GM21576 (cell line): ENCODE data around the gene TMOD1.
"Not testable (repeated sequence)": the region's sequence is repeated elsewhere in the genome, so short reads cannot be mapped to it uniquely, and the experiment has no call there.

Source experiments
- ATAC-seq: cut with Tn5 transposase; IDR thresholded peaks from one replicate; pipeline ENCODE4 v1.9.1; 2021; ENCODE audit warnings: mild to moderate bottlenecking, moderate library complexity; ENCODE audit not compliant: unreplicated experiment

TMOD1 gene

DNA sequence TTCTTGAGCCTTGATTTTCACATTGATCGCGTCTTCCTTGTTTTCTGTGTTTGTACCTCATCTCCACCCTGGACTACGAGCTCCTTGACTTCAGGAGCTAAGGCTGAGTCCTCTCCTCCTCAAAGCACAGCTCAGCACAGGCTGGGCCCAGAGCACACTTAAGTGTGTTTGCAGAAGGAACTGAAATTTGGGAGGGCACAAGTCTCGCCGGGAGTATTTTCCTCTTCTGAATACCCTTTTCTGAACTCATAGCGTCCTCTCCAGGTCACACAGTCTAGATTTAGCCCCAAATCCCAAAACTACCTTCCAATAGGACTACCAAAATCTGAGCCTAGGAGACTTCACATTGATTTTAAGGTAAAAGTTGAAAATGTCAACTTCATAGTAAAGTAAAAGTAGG lies 90.1 kb downstream of the TMOD1 start:
- ATAC-seq: no peak

DNA sequence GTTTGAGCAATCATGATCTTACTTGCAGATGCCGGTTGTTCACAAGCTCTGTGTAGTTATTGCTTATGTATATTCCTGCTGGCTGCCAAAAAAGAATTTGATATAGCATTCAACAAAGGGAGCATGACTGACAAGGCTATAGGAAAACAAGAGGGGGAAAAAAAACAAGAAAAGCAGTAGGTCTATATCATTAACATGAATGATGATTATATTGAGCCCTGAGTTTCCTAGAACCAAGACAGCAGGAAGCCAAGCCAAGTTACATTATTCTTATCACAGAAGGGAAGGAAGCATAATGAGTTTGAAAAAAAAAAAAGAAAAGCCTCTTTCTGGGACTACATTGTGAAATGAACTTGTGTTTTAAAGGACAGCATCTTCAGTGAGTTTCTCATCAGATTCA lies 90.7 kb downstream of the TMOD1 start:
- ATAC-seq: no peak

DNA sequence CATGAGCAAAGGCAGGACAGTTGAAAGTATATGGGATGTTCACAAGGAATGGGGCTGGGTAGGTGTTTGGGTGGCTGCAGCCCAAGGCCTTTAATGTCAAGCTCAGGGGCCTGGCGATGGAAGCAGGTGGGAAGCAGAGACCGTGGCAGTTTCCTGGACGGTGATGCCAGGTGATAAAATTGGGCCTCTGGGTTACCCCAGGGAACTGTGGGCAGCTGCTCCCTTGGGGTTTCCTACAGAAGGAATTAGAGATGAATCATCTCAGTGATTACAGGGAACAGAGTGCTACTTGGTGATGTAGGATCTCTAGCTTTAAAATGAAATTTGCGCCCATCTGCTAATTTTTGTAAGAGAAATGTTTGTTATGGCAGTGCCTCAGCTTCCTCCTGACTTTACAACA lies 92.5 kb downstream of the TMOD1 start:
- ATAC-seq: no peak

DNA sequence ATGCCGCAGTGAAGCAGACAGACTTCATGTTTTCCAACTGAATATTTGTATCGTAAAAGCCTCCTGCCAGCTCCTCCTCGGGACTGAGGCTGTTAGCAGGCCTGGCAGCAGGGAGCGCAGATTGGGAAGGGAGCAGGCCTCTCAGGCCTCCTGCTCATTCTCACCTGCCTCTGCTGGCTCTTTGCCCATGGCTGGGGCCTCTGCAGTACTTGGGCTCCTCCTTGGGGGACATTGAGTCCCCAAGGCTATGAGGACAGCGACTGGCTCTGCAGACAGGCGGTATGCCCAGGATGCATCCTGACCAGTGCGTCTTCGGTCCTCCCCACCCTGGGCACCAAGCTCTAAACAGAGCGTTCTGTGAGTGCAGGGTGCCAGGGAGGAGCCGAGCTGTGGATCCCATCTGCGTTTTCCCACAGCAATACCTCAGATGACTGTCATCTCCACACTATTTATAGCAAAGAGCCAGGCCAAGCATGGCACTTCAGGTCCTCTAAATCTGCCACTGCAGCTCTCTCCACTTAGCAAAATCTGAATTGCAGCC lies 93.0 kb downstream of the TMOD1 start:
- no peak for ATAC-seq

DNA sequence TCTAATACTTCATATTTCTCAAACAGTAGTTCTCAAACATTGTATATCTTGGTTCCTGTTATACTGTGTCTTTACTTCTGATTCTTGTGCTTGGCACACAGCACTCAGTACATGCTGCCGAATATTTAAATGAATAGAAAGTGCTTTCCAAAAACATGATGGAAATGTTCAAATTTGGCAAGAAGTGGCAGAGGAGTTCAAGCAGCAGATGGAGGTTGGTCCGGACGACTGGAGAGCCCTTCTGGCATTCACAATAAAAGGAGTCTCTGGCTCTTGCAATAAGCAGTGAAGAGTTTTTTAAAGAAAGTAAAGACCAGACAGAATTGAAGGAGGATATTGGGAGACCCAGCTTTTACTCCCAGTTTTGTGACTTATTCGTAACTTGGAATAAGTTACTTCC lies 95.4 kb downstream of the TMOD1 start:
- no peak for ATAC-seq

DNA sequence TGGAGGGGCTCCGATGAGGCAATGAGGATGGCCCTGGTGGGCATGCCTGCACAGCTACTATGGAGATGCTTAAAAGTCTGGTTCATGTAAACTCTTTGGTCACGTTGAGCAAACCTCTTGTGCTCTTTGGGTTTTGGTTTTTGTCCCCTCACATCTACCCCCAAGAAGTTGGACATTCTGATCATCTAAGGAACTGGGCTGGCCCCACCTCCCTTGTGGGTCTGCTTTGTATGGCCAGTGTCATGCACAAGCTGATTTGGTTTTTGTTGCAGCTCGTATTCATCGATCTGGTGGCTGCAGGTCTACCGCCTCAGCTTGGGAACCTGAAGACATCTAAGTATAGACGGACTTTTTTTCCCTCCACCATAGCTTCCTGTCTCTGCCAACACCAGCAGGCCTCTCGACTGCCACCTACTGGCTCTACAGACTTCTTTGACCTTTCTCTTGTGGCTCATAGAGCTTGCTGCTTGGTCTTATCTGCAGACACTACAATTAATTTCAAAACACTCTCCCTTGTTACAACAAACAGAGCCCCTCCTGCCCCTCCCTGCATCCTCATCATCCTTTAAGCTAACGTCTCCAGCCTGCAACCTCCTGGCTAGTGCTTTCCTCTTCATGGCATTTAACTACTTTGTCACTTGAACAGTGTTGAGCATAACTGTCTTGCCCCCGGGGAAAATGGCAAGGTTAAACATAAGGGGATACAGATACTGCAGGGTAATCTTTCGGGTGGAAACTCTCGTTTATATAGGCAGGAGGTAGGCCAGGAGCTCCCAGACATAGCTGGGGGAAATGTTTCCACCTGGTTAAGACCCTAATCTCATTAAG lies 97.2 kb downstream of the TMOD1 start:
- peak; percentile 88 for ATAC-seq

DNA sequence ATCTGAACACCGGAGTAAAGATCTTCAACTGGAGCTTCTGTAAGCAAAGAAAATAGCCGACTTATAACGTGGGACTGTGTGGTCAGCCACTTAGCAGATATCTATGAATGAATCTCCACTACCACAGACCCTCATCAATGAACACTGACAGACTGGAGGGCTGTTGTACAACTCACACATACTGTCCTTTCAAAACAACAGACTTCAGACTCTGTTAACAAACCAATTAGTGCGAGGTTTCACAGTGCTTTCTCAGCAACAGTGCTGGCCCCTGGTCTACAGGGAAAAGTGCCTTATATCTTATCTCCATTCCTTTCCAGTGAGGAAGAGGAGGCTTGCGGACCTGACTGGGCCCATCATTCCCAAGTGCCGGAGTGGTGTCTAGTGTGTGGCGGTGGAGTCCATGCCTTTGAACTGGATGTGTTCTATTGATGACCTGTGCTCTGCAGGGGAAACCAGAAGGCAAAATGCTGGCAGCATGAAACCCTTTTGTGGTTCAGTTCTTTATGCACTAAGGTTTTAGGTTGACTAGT lies 97.9 kb downstream of the TMOD1 start:
- no peak for ATAC-seq

DNA sequence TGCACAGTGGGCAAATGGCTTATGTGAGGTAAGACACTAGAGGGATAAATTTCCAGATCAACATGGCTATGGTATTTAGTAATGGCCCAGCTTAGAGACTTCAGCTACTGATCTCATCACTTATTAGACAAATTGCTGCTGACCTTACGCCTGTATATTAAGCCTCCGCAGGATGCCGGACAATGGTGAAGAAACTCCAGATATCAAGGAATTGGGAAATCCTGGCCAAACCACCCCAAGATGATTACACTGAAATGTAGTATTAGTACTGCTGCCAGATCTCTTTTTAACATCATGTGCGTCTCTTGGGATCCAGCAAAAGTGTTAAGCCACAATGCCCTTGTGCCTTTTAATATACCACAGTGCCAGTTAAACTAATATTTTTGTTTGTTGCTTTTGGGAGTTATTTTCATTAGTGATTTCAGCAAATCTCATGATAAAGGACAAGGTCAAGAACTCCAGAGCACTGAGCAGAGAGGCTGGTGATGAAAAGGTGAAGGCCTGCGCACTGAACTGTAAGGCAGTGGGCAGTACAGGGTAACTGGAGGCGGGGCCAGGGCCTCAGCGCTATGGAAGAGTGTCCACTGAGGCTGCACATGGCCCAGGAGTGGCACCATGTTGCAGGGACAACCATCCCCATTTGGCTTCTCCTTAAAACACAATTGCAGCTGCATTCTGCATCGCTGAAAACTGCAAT lies 99.2 kb downstream of the TMOD1 start:
- no peak for ATAC-seq

DNA sequence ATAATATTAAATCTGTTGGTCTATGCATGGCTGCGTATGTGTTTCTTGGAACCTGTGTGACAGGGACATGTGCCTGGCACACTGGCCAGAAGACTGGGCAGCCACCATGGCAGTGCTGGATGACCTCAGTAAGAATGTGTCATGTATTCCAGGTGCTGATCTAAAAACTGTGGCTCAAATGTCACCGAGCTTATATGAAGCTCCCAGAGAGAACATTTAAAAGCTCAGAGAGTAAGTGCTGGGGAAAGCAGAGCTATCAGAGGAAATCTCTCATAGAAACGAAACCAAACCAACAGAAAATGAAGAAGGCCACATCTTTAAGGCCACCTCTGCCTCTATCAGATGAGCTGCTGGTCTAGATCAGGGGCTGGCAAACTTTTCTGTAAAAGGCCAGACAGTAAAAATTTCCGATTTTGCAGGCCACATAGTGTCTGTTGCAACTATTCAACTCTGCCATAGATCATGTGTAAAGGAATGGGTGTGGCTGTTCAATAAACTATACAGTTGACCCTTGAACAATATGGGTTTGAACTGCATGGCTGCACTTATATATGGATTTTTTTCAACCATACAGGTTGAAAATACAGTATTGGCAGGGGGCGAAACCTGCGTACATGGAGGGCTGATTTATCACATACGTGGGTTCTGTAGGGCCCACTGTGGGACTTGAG lies 99.9 kb downstream of the TMOD1 start:
- no peak for ATAC-seq

DNA sequence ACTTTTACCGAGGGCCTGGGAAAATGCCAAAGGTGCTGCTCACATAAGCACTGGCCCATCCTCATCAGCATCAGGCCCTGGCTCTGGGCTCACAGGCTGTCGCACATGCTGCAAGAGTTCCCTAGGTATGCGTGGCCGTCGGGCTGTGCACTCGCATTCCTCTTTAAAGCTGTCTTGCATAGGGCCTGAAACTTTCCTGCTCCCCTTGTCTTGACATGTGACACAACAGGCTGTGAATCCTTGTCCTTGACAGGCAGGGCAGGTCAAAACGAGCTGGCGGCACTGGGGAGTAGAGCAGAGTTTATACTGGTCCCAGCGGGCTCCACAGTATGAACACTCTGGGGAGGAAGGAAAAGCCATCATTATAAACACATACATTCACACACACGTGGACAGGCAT lies 101.0 kb downstream of the TMOD1 start:
- ATAC-seq: no peak

DNA sequence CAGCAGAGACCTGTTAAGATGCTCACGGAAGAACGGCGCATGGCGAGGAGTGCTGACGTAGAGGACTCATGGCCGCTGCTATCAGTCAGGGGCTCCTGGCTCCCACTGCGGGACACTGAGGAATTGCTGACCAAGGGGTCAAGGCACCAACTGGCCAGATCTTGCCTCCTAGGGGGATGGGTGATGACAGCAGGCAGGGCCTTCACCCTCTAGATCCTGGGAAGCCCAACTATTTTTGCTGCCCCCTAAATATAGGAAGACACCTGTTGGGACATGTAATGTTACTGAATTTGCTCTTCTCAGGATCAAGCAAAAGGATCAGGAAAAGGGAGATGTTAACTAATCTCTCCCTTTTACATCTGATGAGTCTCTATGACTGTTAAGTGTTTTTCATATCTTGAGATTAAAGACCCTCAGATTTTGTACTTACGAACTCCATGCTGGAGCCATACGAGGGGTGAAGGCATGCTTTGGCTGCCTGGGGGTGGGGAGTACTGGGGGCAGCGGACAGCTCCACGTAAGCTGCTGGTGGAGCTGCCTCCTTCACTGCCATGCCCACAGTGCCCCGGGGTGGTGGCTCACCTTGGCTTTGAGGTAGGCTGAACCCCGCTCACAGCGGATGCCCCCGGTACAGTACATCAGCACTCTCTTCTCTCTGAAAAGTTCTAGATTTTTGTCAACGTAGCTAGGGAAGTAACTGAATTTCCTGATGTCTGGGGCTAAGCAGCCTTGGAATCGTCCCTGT lies 103.6 kb downstream of the TMOD1 start:
- ATAC-seq: no peak

DNA sequence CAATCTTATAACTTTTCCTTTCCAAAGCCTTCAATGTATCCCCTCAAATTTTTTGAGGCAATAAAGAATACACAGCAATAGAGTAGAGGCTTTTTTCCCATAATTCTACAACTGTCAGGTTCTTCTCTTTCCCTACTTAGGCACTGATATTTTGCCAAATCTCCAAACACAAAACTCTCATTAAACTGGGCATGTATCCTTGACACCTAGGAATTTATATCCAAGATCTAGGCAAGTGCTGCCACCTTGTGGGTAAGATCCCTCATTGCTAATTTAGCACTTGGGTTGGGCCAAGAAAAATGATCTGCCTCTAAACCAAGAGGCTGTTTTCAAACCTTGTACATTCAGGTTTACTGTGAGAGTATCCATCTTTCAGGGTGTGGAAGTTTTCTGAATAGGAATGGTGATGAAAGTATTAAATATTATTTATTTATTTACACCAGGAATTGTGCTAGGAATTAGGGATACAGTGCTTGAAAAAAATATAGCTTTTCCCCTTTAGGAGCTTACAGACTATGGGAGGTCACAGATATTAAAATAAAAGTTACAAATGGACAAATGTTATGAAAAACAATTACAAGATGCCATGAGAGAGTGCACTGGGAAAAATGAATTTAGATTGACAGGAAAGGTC lies 114.1 kb downstream of the TMOD1 start:
- ATAC-seq: no peak

DNA sequence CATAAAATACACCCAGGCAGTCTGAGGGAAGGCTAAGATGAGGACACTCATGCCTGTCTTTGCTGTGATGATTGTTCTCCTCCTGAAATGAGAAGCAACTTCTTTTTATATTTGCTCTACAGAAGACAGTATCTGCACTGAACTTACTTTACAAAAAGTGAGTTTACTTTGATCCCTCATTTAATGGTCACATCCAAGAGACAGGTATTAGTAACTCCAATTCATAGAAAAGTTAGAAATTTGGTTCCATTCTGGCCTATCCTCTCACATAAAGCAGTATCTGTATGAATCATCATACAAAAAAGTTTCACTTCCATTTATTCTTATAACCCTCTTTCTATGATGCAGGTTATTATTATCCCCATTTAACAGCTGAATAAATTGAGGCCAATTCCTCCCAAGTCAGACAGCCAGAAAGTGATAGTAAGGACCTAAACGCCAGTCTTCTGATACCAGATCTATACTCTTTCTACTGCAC lies 116.5 kb downstream of the TMOD1 start:
- no peak for ATAC-seq

DNA sequence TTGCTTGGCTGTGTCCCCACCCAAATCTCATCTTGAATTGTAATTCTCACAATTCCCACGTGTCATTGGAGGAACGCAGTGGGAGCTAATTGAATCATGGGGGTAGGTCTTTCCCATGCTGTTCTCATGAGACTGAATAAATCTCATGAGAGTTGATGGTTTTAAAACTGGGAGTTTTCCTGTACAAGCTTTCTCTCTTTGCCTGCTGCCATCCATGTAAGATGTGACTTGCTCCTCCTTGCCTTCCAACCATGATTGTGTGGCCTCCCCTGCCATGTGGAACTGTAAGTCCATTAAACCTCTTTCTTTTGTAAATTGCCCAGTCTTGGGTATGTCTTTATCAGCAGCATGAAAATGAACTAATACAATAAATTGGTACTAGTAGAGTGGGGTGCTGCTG lies 118.6 kb downstream of the TMOD1 start:
- not testable (repeated sequence) for ATAC-seq

DNA sequence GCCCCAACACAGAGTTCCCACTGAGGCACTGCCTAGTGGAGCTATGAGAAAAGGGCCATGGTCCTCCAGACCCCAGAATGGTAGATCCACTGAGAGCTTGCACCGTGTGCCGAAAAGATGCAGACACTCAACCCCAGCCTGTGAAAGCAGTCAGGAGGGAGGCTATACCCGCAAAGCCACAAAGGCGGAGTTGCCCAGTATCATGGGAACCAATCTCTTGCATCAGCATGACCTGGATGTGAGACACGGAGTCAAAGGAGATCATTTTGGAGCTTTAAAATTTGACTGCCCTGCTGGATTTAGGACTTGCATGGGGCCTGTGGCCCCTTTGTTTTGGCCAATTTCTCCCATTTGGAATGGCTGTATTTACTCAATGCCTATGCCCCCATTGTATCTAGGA lies 121.0 kb downstream of the TMOD1 start:
- ATAC-seq: not testable (repeated sequence)

DNA sequence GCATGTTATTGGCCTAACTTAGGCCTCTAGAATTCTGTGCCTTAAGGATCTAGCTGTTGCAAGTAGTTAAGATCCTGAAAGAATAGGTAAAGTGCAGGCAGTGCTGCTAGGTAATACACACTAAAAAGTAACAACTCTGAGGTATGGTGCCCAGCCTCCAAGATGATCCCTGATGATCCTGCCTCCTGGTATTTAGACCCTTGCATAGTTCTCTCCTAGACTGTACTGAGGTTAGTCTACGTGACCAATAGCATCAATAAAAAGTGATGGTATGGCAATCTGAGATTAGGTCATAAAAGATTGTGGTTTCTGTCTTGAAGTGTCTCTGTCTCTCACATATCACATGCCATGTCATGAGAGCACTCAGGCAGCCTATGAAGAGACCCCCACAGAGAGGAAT lies 122.5 kb downstream of the TMOD1 start:
- no peak for ATAC-seq

DNA sequence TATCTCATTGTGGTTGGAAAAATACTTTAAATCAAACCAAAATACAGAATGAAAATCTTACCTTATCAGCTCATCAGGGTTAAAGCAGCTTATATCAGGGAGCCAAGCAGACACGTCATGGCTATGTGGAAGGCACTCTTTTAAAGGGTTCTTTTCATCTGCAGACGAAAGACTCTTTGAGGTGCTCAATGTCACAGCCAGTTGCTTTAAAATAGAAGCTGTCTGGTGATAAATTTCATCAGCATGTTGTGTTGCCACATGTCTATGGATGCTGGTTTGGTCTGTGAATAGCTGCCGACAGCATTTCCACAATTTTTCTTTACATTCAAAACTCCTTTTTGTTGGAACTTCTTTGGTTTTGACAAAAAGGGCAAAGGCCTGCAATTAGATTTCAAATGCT lies 124.2 kb downstream of the TMOD1 start:
- no peak for ATAC-seq

DNA sequence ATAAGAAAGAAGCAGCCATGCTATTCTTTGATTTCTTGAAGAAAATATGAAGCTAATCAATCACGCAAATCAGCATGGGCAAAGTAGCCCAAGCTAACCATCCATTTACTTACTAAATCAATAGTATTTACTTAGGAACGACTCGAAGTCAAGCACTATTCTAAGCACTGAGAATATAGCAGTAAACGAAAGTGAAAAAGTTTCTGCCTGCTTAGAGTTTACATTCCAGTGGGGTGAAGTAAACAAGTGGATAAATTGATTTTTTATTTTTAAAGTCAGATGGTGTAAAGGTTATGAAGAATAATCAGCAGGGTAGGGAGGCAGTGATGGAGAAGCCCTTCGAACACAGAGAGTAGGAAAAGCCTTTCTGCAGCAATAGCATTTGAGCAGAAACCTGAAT lies 126.2 kb downstream of the TMOD1 start:
- no peak for ATAC-seq

DNA sequence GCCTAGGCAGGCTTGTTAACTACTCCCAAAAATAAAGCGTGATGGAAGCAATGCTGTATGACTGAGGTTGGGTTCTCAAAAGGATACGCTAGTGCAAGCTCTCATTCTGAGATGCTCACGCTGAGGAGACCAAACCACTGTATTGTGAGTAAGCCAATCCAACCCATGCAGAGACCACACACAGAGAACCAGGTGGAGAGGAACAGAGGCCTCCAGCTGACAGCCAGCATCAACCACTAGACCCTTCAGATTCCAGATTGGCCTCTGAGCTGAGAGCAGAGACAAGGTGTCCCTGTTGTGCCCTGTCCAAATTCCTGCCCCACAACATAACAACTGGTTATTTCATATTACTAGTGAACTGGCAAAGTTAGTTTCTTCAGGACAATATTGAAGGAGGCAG lies 127.2 kb downstream of the TMOD1 start:
- no peak for ATAC-seq

DNA sequence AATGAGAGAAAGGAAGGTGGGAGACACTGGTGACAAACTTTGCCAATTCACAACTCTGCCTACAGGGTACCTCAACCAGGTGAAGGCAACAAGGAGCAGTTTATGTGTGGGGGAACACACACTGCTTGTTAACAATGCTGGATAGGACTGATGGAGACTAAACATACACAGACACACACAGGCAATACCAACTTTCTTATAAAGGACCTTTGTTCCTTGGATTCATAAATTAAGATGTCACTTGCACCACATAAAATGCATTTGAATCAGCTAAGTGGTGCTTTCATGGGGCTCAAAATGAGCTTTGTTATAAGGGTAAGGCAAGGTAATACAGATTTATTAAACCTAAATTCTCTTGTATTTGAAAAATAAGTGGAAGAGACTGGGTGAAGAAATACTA lies 127.7 kb downstream of the TMOD1 start:
- ATAC-seq: no peak
